H1 (cell line): ENCODE measurements around the gene SDF2L1. TPM values are rescaled to one million over a fixed set of nuclear protein-coding genes. Genes with fewer than 3 reads are reported as not detected.

Experiments
- MAFK ChIP-seq: IDR thresholded peaks from 2 replicates; pipeline ENCODE4 v1.6.1; 2012; ENCODE audit warnings: low read depth, mild to moderate bottlenecking, improper control_type of control experiment, low read length
- RNF2 ChIP-seq: fragments of 200-900, 300-1000 bp; sonication (generic); IDR thresholded peaks from 2 replicates; pipeline ENCODE4 v1.7.1; 2016; ENCODE audit warnings: borderline replicate concordance, low read depth, mild to moderate bottlenecking, antibody characterized with exemption, low read length; ENCODE audit not compliant: poor library complexity, severe bottlenecking; ENCODE audit errors: missing control alignments
- SP1 ChIP-seq: IDR thresholded peaks from 2 replicates; pipeline ENCODE4 v1.6.1; 2011; ENCODE audit warnings: low read depth, low read length
- TBP ChIP-seq: IDR thresholded peaks from 2 replicates; pipeline ENCODE4 v1.6.1; 2011; ENCODE audit warnings: low read depth, low read length, improper control_type of control experiment
- polyA plus RNA-seq, 7 experiments: library from polyadenylated mRNA; depleted of rRNA in 3 of 7; stranded (reverse) in 5 of 7; unstranded in 2 of 7; fragments of >200 nt in 5 of 7; fragments of 200-250 nt in 2 of 7; gene quantifications; 1 replicate in 5 of 7; 2 replicates in 1 of 7; 4 replicates in 1 of 7; pipeline versions ENCODE4 v1.2.1 to v1.2.3, GENCODE V29; 2011 to 2013; ENCODE audit warnings: missing spikeins in 2 of 7, mixed read lengths in 2 of 7
- total RNA-seq: library from RNA; stranded (reverse); fragmentation: NEBNext Ultra II Directional; extraction: Animal tissue kit (Norgen Biotek cat#: 25700); gene quantifications from 2 replicates; pipeline ENCODE4 v1.2.1, GENCODE V29; 2021
- TF ChIP-seq, protein P1 (sequence below): IDR thresholded peaks from 2 replicates; pipeline ENCODE4 v1.6.1; 2011; ENCODE audit warnings: low read length, improper control_type of control experiment
- TF ChIP-seq, protein P2 (sequence below): IDR thresholded peaks from 2 replicates; pipeline ENCODE4 v1.6.1; 2012; ENCODE audit warnings: inconsistent platforms
- TF ChIP-seq, protein P3 (sequence below): IDR thresholded peaks from 2 replicates; pipeline ENCODE4 v1.6.1; 2011; ENCODE audit warnings: low read depth, mild to moderate bottlenecking, low read length; ENCODE audit not compliant: insufficient read depth

The SDF2L1 gene
- total and polyA plus RNA-seq, 2 of the 8 experiments (the other 6 are each of a cell fraction or from before 2014, with no cell fraction given): 51.1 to 59.6 TPM

DNA sequence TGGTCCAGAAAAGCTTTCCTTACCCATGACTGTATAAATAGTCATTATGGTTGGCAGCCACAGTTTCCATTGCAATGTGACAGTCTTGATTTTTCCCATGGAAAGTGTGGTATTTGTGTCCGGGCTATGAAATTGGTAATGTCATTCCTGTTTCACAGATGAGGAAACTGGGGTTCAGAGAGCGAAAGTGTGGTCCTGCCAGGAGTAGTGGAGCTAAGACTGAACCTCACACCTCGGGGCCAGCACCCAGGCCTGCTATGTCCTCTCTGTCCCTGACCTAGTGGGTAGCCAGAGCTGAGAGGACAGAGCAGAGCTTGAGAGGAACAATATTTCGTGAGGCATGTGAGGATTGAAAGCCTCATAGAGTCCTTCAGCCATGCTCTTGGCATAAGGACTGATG is 11.1 kb upstream of the SDF2L1 start (continued):
- TF ChIP-seq, protein P1, sequence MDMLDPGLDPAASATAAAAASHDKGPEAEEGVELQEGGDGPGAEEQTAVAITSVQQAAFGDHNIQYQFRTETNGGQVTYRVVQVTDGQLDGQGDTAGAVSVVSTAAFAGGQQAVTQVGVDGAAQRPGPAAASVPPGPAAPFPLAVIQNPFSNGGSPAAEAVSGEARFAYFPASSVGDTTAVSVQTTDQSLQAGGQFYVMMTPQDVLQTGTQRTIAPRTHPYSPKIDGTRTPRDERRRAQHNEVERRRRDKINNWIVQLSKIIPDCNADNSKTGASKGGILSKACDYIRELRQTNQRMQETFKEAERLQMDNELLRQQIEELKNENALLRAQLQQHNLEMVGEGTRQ: no peak
- TF ChIP-seq SP1 (no peak), MAFK (no peak), TBP (no peak), RNF2 (no peak)
- TF ChIP-seq, protein P2, sequence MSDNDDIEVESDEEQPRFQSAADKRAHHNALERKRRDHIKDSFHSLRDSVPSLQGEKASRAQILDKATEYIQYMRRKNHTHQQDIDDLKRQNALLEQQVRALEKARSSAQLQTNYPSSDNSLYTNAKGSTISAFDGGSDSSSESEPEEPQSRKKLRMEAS: no peak
- TF ChIP-seq, protein P3, sequence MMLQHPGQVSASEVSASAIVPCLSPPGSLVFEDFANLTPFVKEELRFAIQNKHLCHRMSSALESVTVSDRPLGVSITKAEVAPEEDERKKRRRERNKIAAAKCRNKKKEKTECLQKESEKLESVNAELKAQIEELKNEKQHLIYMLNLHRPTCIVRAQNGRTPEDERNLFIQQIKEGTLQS: no peak
- TF ChIP-seq, all 59 proteins: peak for 0
